Neural cell (in vitro differentiated cells): ENCODE measurements around the gene FAM174A. TPM values are rescaled to one million over a fixed set of nuclear protein-coding genes. Genes with fewer than 3 reads are reported as not detected.

Experiments
- H2AFZ ChIP-seq: fragments of 200-600, 300-800 bp; sonication (generic), shearing (Covaris generic); 2 replicates; pipeline ENCODE4 v1.6.0; 2014; ENCODE audit warnings: low read depth, mild to moderate bottlenecking, antibody characterized with exemption, low read length, moderate library complexity
- H3F3A ChIP-seq: fragments of 200-600 bp; shearing (Covaris generic); 2 replicates; pipeline ENCODE4 v1.6.1; 2016; ENCODE audit warnings: mild to moderate bottlenecking, moderate library complexity, mixed read lengths, antibody characterized with exemption, low read length; ENCODE audit not compliant: insufficient read depth, poor library complexity, severe bottlenecking
- H3K27ac ChIP-seq: fragments of 200-600, 300-800 bp; sonication (generic), shearing (Covaris generic); 2 replicates; pipeline ENCODE4 v1.5.1; 2014; ENCODE audit warnings: mild to moderate bottlenecking, low read length, moderate library complexity
- H3K27me3 ChIP-seq: fragments of 300-800, 200-600 bp; sonication (generic), shearing (Covaris generic); 2 replicates; pipeline ENCODE4 v1.6.0; 2014; ENCODE audit warnings: mild to moderate bottlenecking, low read depth, low read length, moderate library complexity; ENCODE audit not compliant: insufficient read depth
- H3K36me3 ChIP-seq: fragments of 300-800, 200-600 bp; sonication (generic), shearing (Covaris generic); 2 replicates; pipeline ENCODE4 v1.5.1; 2014; ENCODE audit warnings: mild to moderate bottlenecking, antibody characterized with exemption, low read length, moderate library complexity; ENCODE audit not compliant: insufficient read depth
- H3K4me2 ChIP-seq: fragments of 300-800, 200-600 bp; sonication (generic), shearing (Covaris generic); 2 replicates; pipeline ENCODE4 v1.6.0; 2014; ENCODE audit warnings: mild to moderate bottlenecking, low read length
- H3K4me3 ChIP-seq: fragments of 300-800, 200-600 bp; sonication (generic), shearing (Covaris generic); 2 replicates; pipeline ENCODE4 v1.5.1; 2014; ENCODE audit warnings: mild to moderate bottlenecking, low read length, moderate library complexity
- H3K79me2 ChIP-seq: fragments of 200-600 bp; shearing (Covaris generic); replicated peaks from 2 replicates; pipeline ENCODE4 v1.6.0; 2014; ENCODE audit warnings: mild to moderate bottlenecking, low read length, moderate library complexity; ENCODE audit not compliant: insufficient read depth
- H3K9ac ChIP-seq: fragments of 300-800, 200-600 bp; sonication (generic), shearing (Covaris generic); 2 replicates; pipeline ENCODE4 v1.6.1; 2016; ENCODE audit warnings: mild to moderate bottlenecking, low read length, mixed read lengths
- H3K9me2 ChIP-seq: fragments of 200-600 bp; shearing (Covaris generic); 2 replicates; pipeline ENCODE4 v1.6.1; 2016; ENCODE audit warnings: mild to moderate bottlenecking, low read length, mixed read lengths; ENCODE audit not compliant: insufficient read depth
- H3K9me3 ChIP-seq: fragments of 200-600, 300-800 bp; sonication (generic), shearing (Covaris generic); 2 replicates; pipeline ENCODE4 v1.6.1; 2016; ENCODE audit warnings: mild to moderate bottlenecking, mixed run types, low read length, moderate library complexity, mixed read lengths
- H4K20me1 ChIP-seq: fragments of 200-600 bp; shearing (Covaris generic); 2 replicates; pipeline ENCODE4 v1.6.1; 2016; ENCODE audit warnings: mild to moderate bottlenecking, mixed run types; ENCODE audit not compliant: insufficient read depth
- CTCF ChIP-seq: fragments of 450-650 bp; IDR thresholded peaks from 2 replicates; pipeline ENCODE4 v1.5.1; 2014; ENCODE audit warnings: antibody characterized with exemption, mild to moderate bottlenecking, moderate library complexity; ENCODE audit not compliant: poor library complexity, severe bottlenecking
- EP300 ChIP-seq: fragments of 450-650 bp; conservative IDR thresholded peaks from 2 replicates; pipeline ENCODE4 v1.6.1; 2014; ENCODE audit warnings: antibody characterized with exemption, mild to moderate bottlenecking, moderate library complexity; ENCODE audit not compliant: poor library complexity, severe bottlenecking
- EZH2 ChIP-seq: fragments of 200-600, 300-800 bp; shearing (Covaris generic), sonication (generic); IDR thresholded peaks from 2 replicates; pipeline ENCODE4 v1.6.1; 2014; ENCODE audit warnings: antibody characterized with exemption, low read length, borderline replicate concordance, mild to moderate bottlenecking; ENCODE audit not compliant: insufficient read depth, poor library complexity, severe bottlenecking
- MXI1 ChIP-seq: fragments of 450-650 bp; conservative IDR thresholded peaks from 2 replicates; pipeline ENCODE4 v1.6.1; 2014; ENCODE audit warnings: antibody characterized with exemption, mild to moderate bottlenecking; ENCODE audit not compliant: poor library complexity, severe bottlenecking
- POLR2AphosphoS5 ChIP-seq: IDR thresholded peaks from 2 replicates; pipeline ENCODE4 v1.6.1; 2012
- RAD21 ChIP-seq: fragments of 450-650 bp; conservative IDR thresholded peaks from 2 replicates; pipeline ENCODE4 v1.6.1; 2014; ENCODE audit warnings: antibody characterized with exemption, mild to moderate bottlenecking, moderate library complexity
- REST ChIP-seq: IDR thresholded peaks from 2 replicates; pipeline ENCODE4 v1.6.1; 2012; ENCODE audit warnings: borderline replicate concordance
- SMC3 ChIP-seq: fragments of 450-650 bp; conservative IDR thresholded peaks from 2 replicates; pipeline ENCODE4 v1.6.1; 2014; ENCODE audit warnings: antibody characterized with exemption, mild to moderate bottlenecking, moderate library complexity; ENCODE audit not compliant: poor library complexity
- TAF1 ChIP-seq: IDR thresholded peaks from 2 replicates; pipeline ENCODE4 v1.6.1; 2012; ENCODE audit warnings: low read depth
- polyA plus RNA-seq: library from polyadenylated mRNA; depleted of rRNA; stranded (reverse); fragments of >200 nt; gene quantifications from 2 replicates; pipeline ENCODE4 v1.2.3, GENCODE V29; 2014

The FAM174A gene
- polyA plus RNA-seq, 1 donor from 2014 or later = 33.9 TPM

GRCh38 chr5:100546001-100546400, 10.8 kb downstream of the FAM174A start:
- H2AFZ ChIP-seq = no peak overlapping the region
- no peak overlapping the region for H3K4me2 ChIP-seq
- H3K36me3 ChIP-seq = no peaks in the 10 kb centered on the region
- H3K9ac ChIP-seq = no peak overlapping the region
- H3F3A ChIP-seq = no peaks in the 10 kb centered on the region
- no peaks in the 10 kb centered on the region for H3K9me3 ChIP-seq
- TF ChIP-seq EP300 (no peak), SMC3 (no peak), REST (no peak), CTCF (no peak), TAF1 (no peak), MXI1 (no peak), EZH2 (no peak), RAD21 (no peak)
- no peak overlapping the region for H3K4me3 ChIP-seq
- no peaks in the 10 kb centered on the region for H3K9me2 ChIP-seq
- no peaks in the 10 kb centered on the region for H3K27me3 ChIP-seq
- H3K79me2 ChIP-seq = no peaks in the 10 kb centered on the region
- H4K20me1 ChIP-seq = no peaks in the 10 kb centered on the region
- no peak overlapping the region for H3K27ac ChIP-seq

GRCh38 chr5:100550531-100551051, 15.4 kb downstream of the FAM174A start:
- Histone ChIP-seq H3K9ac (no peak overlapping the region), H3K27me3 (no peaks in the 10 kb centered on the region), H3K4me2 (no peak overlapping the region), H3K79me2 (no peaks in the 10 kb centered on the region), H3K36me3 (no peaks in the 10 kb centered on the region), H3K9me3 (no peaks in the 10 kb centered on the region), H3K27ac (no peak overlapping the region), H3K9me2 (no peaks in the 10 kb centered on the region), H3K4me3 (no peak overlapping the region), H3F3A (no peaks in the 10 kb centered on the region), H4K20me1 (no peaks in the 10 kb centered on the region), H2AFZ (no peak overlapping the region)
- TF ChIP-seq MXI1 = no peak
- TF ChIP-seq SMC3 = no peak
- no peak for TF ChIP-seq EZH2
- no peak for TF ChIP-seq TAF1
- TF ChIP-seq REST = no peak
- TF ChIP-seq POLR2AphosphoS5 = no peak
- TF ChIP-seq EP300 = no peak
- TF ChIP-seq CTCF = no peak
- TF ChIP-seq RAD21 = no peak
